Cardiac muscle cell (in vitro differentiated cells and primary cell): ENCODE measurements around the gene ANKRD44. TPM values are rescaled to one million over a fixed set of nuclear protein-coding genes. Genes with fewer than 3 reads are reported as not detected.
A peak's percentile ranks its signal among the peaks of the same experiment; 100 is the strongest.

Experiments
- DNase-seq, 2 donors: peaks; one replicate each; pipeline versions ENCODE4 v3.0.0 to v3.0.0-alpha.2; 2010 to 2017; ENCODE audit warnings: low read depth in 1 of 2, low spot score in 1 of 2
- H3K27ac ChIP-seq: fragments of 200-600 bp; sonication (generic); 2 replicates; pipeline ENCODE4 v1.5.1; 2016
- H3K27me3 ChIP-seq: fragments of 200-600 bp; sonication (generic); 2 replicates; pipeline ENCODE4 v1.6.0; 2016; ENCODE audit warnings: control low read depth
- H3K36me3 ChIP-seq: fragments of 200-600 bp; sonication (generic); 2 replicates; pipeline ENCODE4 v1.5.1; 2016; ENCODE audit warnings: control low read depth
- H3K4me1 ChIP-seq: fragments of 200-600 bp; sonication (generic); 2 replicates; pipeline ENCODE4 v1.8.1; 2017; ENCODE audit warnings: low read depth, mild to moderate bottlenecking, mixed run types
- H3K4me3 ChIP-seq: fragments of 200-600 bp; sonication (generic); 2 replicates; pipeline ENCODE4 v1.5.1; 2016; ENCODE audit warnings: mild to moderate bottlenecking
- H3K9me3 ChIP-seq: fragments of 200-600 bp; sonication (generic); 2 replicates; pipeline ENCODE4 v1.5.1; 2017; ENCODE audit warnings: low read depth, mild to moderate bottlenecking, control low read depth
- polyA plus RNA-seq: library from polyadenylated mRNA; unstranded; fragments of >200 nt; fragmentation: Nextera tagmentation; extraction: Ambion mirVana; gene quantifications from 2 replicates; pipeline ENCODE4 v1.2.1, GENCODE V29; 2016
- total RNA-seq: library from RNA; depleted of rRNA; stranded (reverse); fragments of >200 nt; gene quantifications from 2 replicates; pipeline ENCODE4 v1.2.3, GENCODE V29; 2016
- TF ChIP-seq, protein P1 (sequence below): IDR thresholded peaks from 2 replicates; pipeline ENCODE4 v1.5.1; 2012; ENCODE audit warnings: low read depth, mild to moderate bottlenecking, low read length

Gene ANKRD44
- total and polyA plus RNA-seq, 2 experiments from 2014 or later, result 4.0 to 5.0 TPM

- Histone ChIP-seq H3K9me3 (no peaks in the 10 kb centered on the region), H3K4me3 (no peak overlapping the region), H3K4me1 (no peaks in the 10 kb centered on the region), H3K36me3 (no peaks in the 10 kb centered on the region), H3K27ac (no peak overlapping the region), H3K27me3 (no peaks in the 10 kb centered on the region)
- DNase-seq, result no peak
- TF ChIP-seq, protein P1, sequence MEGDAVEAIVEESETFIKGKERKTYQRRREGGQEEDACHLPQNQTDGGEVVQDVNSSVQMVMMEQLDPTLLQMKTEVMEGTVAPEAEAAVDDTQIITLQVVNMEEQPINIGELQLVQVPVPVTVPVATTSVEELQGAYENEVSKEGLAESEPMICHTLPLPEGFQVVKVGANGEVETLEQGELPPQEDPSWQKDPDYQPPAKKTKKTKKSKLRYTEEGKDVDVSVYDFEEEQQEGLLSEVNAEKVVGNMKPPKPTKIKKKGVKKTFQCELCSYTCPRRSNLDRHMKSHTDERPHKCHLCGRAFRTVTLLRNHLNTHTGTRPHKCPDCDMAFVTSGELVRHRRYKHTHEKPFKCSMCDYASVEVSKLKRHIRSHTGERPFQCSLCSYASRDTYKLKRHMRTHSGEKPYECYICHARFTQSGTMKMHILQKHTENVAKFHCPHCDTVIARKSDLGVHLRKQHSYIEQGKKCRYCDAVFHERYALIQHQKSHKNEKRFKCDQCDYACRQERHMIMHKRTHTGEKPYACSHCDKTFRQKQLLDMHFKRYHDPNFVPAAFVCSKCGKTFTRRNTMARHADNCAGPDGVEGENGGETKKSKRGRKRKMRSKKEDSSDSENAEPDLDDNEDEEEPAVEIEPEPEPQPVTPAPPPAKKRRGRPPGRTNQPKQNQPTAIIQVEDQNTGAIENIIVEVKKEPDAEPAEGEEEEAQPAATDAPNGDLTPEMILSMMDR, result no peak
These were observed 187.8 kb downstream of the ANKRD44 start for GRCh38 chr2:197122821-197123220.

GRCh38 chr2:197121756-197122385 is 188.7 kb downstream of the ANKRD44 start:
- H3K36me3 ChIP-seq, result no peaks in the 10 kb centered on the region
- no peak overlapping the region for H3K27ac ChIP-seq
- peak in 1 of 2 donors; percentile 23 for DNase-seq
- no peak overlapping the region for H3K4me3 ChIP-seq
- H3K9me3 ChIP-seq, result no peaks in the 10 kb centered on the region
- no peaks in the 10 kb centered on the region for H3K4me1 ChIP-seq
- TF ChIP-seq, protein P1, result no peak
- no peaks in the 10 kb centered on the region for H3K27me3 ChIP-seq

DNA sequence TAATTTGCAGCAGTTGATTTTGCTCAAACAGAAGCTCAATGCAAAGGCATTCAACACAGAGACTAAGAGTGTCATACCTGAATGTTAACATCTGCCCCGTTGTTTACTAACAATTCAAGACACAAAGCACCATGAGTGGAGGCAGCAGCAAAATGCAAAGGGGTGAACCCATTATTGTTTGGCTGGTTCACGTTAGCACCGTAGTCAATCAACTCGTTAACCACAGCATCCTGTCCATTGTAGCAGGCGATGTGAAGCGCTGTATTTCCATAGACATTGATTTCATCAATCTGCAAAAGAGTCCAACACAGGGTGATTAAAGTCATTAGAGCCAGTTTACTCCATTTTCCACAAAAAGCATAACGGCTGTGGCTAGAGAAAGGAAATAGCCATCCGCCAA is 189.3 kb downstream of the ANKRD44 start:
- no peaks in the 10 kb centered on the region for H3K9me3 ChIP-seq
- H3K4me3 ChIP-seq, result no peak overlapping the region
- no peak overlapping the region for H3K27ac ChIP-seq
- TF ChIP-seq, protein P1, result no peak
- no peaks in the 10 kb centered on the region for H3K4me1 ChIP-seq
- H3K27me3 ChIP-seq, result no peaks in the 10 kb centered on the region
- no peak for DNase-seq
- H3K36me3 ChIP-seq, result no peaks in the 10 kb centered on the region

GRCh38 chr2:197116306-197116879 is 194.2 kb downstream of the ANKRD44 start:
- Histone ChIP-seq H3K9me3 (no peaks in the 10 kb centered on the region), H3K27me3 (no peaks in the 10 kb centered on the region), H3K4me3 (no peak overlapping the region), H3K27ac (no peak overlapping the region), H3K36me3 (no peaks in the 10 kb centered on the region), H3K4me1 (no peaks in the 10 kb centered on the region)
- no peak for DNase-seq
- TF ChIP-seq, protein P1, result no peak

GRCh38 chr2:197115325-197115724 is 195.3 kb downstream of the ANKRD44 start:
- Histone ChIP-seq H3K27ac (no peak overlapping the region), H3K9me3 (no peaks in the 10 kb centered on the region), H3K27me3 (no peaks in the 10 kb centered on the region), H3K4me3 (no peak overlapping the region), H3K36me3 (no peaks in the 10 kb centered on the region), H3K4me1 (no peaks in the 10 kb centered on the region)
- no peak for DNase-seq
- TF ChIP-seq, protein P1, result no peak
